Colonic mucosa (tissue), 4 donors: ENCODE results near the gene PDK2. TPM values are rescaled to one million over a fixed set of nuclear protein-coding genes. Genes with fewer than 3 reads are reported as not detected.

Experiments
- DNase-seq: peaks from one replicate; pipeline ENCODE4 v3.0.0-alpha.2; 2020
- H3K27ac ChIP-seq: fragments of 200-600 bp; one replicate; pipeline ENCODE4 v1.8.0; 2021
- H3K27me3 ChIP-seq: fragments of 200-600 bp; one replicate; pipeline ENCODE4 v1.8.0; 2021
- H3K36me3 ChIP-seq: fragments of 200-600 bp; one replicate; pipeline ENCODE4 v1.8.0; 2021
- H3K4me1 ChIP-seq: fragments of 200-600 bp; one replicate; pipeline ENCODE4 v1.8.0; 2021; ENCODE audit warnings: mild to moderate bottlenecking
- H3K4me3 ChIP-seq: fragments of 200-600 bp; one replicate; pipeline ENCODE4 v1.8.0; 2021
- H3K9ac ChIP-seq, 2 donors: one replicate each; pipeline ENCODE4 v1.7.0; 2013; ENCODE audit warnings: control low read depth in 2 of 2, low read depth in 2 of 2, low read length in 2 of 2
- H3K9me3 ChIP-seq: fragments of 200-600 bp; one replicate; pipeline ENCODE4 v1.8.0; 2021
- CTCF ChIP-seq: fragments of 200-600 bp; IDR thresholded peaks from one replicate; pipeline ENCODE4 v1.8.0; 2022; ENCODE audit warnings: antibody characterized with exemption, mild to moderate bottlenecking
- intact Hi-C: fragments of 100-400 bp; cut with DNase I; formaldehyde crosslinking; loops from one replicate; pipeline ENCODE4 v1.14.1; 2022
- total RNA-seq, 2 donors: library from RNA; stranded (reverse); fragmentation: NEBNext Ultra II Directional in 1 of 2; extraction: Animal tissue kit (Norgen Biotek cat#: 25700) in 1 of 2; gene quantifications; one replicate each; pipeline ENCODE4 v1.2.1, GENCODE V29; 2021
- donor health status: healthy.
- donor health status: DM: no; HTN: no; CAD: no.
- donor health status: DM: no; HTN: no; CAD: no.

PDK2 gene
- total RNA-seq, 2 donors from 2014 or later = 48.8 to 56.4 TPM

DNA sequence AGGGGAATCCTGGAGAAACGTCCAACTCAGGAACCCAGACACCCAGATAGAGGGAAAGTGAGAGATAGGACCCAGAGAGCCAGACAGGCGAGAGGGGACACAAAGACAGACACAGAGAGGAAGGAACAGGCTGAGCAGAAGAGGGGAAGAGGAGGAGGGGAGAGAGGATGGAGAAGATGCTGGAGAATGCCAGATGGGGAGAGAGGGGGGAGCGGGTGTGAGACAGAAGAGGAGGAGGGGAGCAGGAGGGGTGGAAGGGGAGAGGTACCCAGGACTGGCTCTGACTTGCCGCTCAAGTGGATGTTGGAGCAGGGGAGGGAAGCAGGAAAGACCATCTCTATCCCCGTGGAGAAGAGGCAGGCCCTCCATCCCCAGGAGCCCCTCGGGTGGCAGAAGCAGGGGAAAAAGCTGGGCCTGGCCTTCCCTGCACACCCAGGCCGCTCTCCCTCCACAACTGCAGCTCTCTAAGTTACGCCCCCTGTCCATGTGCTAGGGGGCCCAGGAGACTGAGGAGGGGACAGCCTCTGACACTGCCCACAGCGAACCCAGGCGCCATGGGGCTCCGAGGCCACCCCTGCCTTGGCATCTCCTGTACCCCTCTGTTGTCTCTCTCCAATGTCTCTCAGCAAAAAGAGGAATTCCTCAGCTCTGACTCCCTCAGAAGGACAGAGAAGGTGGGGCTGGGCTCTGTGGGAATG lies 50.5 kb downstream of the PDK2 start:
- Histone ChIP-seq H3K9ac (no peak overlapping the region), H3K27me3 (no peaks in the 10 kb centered on the region), H3K4me3 (no peak overlapping the region), H3K27ac (no peak overlapping the region), H3K9me3 (no peaks in the 10 kb centered on the region), H3K4me1 (peaks cover 9% of the 10 kb centered on the region), H3K36me3 (no peaks in the 10 kb centered on the region)
- intact Hi-C loops = no loop called here
- no peak for DNase-seq
- TF ChIP-seq CTCF = no peak

- H3K4me3 ChIP-seq = peak overlapping the region; percentile 87
- DNase-seq = no peak
- TF ChIP-seq CTCF = no peak
- H3K9ac ChIP-seq = peak overlapping the region; percentile 78 to 89
- no peaks in the 10 kb centered on the region for H3K9me3 ChIP-seq
- H3K36me3 ChIP-seq = no peaks in the 10 kb centered on the region
- H3K27me3 ChIP-seq = no peaks in the 10 kb centered on the region
- H3K27ac ChIP-seq = no peak overlapping the region
- H3K4me1 ChIP-seq = peaks cover 9% of the 10 kb centered on the region
- intact Hi-C loops = no loop called here
These were observed 51.2 kb downstream of the PDK2 start for GRCh38 chr17:50146230-50146926.

DNA sequence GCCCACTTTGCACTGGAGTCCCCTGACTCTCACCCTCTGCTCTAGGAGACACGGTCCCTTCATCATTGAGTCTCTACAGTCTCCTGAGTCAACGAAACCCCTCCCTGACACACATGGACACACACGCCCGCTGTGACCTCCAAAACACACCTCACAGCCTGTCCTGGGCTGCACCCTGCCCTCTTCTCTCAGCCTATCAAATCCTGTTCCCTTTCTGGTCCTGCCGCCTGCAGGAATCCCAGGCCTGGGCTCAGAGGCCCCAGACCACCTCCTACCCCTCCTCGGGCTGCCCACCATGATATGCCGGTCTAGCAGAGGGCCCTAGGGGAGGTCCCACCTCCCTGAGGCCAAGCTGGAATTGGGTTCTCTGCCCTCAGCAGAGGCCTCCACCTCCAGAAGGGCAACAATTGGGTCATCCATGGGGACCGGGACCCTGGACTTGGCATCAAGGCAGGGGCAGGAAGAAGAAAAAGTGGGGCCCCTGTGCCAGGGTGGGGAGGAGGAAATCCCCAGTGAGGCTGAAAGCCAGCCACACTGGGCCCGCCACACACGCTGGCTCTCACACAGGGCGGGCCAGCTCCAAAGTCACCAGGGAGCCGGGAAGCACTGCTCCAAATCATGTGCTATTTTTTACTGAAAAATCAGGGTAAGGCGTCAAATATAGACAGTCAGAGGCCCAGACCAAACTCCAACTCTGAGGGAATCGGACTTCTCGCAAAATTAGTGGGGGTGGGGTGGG lies 51.9 kb downstream of the PDK2 start:
- Histone ChIP-seq H3K9ac (peak overlapping the region; percentile 78 to 89), H3K36me3 (no peaks in the 10 kb centered on the region), H3K27ac (peak overlapping the region; percentile 91), H3K27me3 (no peaks in the 10 kb centered on the region), H3K9me3 (no peaks in the 10 kb centered on the region), H3K4me3 (peak overlapping the region; percentile 87), H3K4me1 (peaks cover 9% of the 10 kb centered on the region)
- TF ChIP-seq CTCF = no peak
- DNase-seq = no peak
- intact Hi-C loops = no loop called here

DNA sequence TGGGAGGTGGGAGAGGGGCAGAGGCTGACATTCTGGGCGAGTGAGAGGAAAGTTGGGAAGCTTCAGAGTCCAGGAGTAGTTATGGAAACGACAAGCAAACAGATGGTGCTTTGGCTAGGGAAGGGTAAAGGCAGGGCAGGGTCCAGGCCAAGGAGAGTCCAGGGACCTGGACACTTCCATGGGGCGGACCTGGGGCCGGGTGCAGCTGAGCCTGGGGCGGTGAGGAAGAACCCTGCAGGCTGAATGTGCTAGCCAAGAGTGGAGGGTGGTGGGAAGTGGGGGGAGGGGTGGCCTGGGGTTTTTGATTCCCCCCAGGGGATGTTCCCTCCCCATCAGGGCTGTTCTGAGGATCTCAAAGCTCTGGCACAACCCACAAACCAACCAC lies 52.7 kb downstream of the PDK2 start:
- peaks cover 9% of the 10 kb centered on the region for H3K4me1 ChIP-seq
- no peaks in the 10 kb centered on the region for H3K9me3 ChIP-seq
- H3K36me3 ChIP-seq = no peaks in the 10 kb centered on the region
- DNase-seq = no peak
- peak overlapping the region; percentile 91 for H3K27ac ChIP-seq
- peak overlapping the region; percentile 87 for H3K4me3 ChIP-seq
- peak overlapping the region; percentile 78 to 89 for H3K9ac ChIP-seq
- no peak for TF ChIP-seq CTCF
- no peaks in the 10 kb centered on the region for H3K27me3 ChIP-seq
- intact Hi-C loops = no loop called here

GRCh38 chr17:50148226-50149090 lies 53.3 kb downstream of the PDK2 start:
- peak overlapping the region; percentile 87 for H3K4me3 ChIP-seq
- peak; percentile 79 for DNase-seq
- no peaks in the 10 kb centered on the region for H3K27me3 ChIP-seq
- no peaks in the 10 kb centered on the region for H3K36me3 ChIP-seq
- intact Hi-C loops = no loop called here
- H3K9me3 ChIP-seq = no peaks in the 10 kb centered on the region
- peaks cover 9% of the 10 kb centered on the region for H3K4me1 ChIP-seq
- peak overlapping the region; percentile 91 for H3K27ac ChIP-seq
- no peak for TF ChIP-seq CTCF
- peak overlapping the region; percentile 78 to 89 for H3K9ac ChIP-seq
